ENCODE data around the gene SERTAD1.
A peak's percentile ranks its signal among the peaks of the same experiment; 100 is the strongest.
"Not testable (repeated sequence)": the region's sequence is repeated elsewhere in the genome, so short reads cannot be mapped to it uniquely, and the experiment has no call there.

The SERTAD1 gene

GRCh38 chr19:40421993-40422747 is 3.6 kb downstream of the SERTAD1 start:
- no peak for DNase-seq

GRCh38 chr19:40420766-40421765 is 4.7 kb downstream of the SERTAD1 start:
- peak; percentile 60 for DNase-seq

- no peak for DNase-seq
Measured at GRCh38 chr19:40420451-40420765, 5.4 kb downstream of the SERTAD1 start.

- no peak for DNase-seq
Measured at GRCh38 chr19:40419780-40420179, 6.0 kb downstream of the SERTAD1 start.

- DNase-seq = no peak
Measured at GRCh38 chr19:40419066-40419612, 6.7 kb downstream of the SERTAD1 start.

- DNase-seq = no peak
Measured at GRCh38 chr19:40418040-40418439, 7.8 kb downstream of the SERTAD1 start.

- DNase-seq = no peak
Measured at GRCh38 chr19:40417643-40417981, 8.2 kb downstream of the SERTAD1 start.

- DNase-seq = no peak
Measured at GRCh38 chr19:40416918-40417642, 8.7 kb downstream of the SERTAD1 start.

GRCh38 chr19:40415768-40416167 is 10.0 kb downstream of the SERTAD1 start:
- no peak for DNase-seq

GRCh38 chr19:40414542-40415535 is 11.0 kb downstream of the SERTAD1 start:
- DNase-seq = no peak

- no peak for DNase-seq
Measured at GRCh38 chr19:40413291-40413845, 12.4 kb downstream of the SERTAD1 start, which contains the start of gene PRX. Gene PRX, minus strand, starts transcription at chr19:40413378. Its CDS starts 5,446 bp downstream, at chr19:40407932.

GRCh38 chr19:40412866-40413265 is 12.9 kb downstream of the SERTAD1 start:
- no peak for DNase-seq

GRCh38 chr19:40411958-40412499 is 13.8 kb downstream of the SERTAD1 start:
- DNase-seq = no peak

- no peak for DNase-seq
Measured at GRCh38 chr19:40411125-40411842, 14.5 kb downstream of the SERTAD1 start.

- DNase-seq = no peak
Measured at GRCh38 chr19:40410030-40410389, 15.8 kb downstream of the SERTAD1 start.

GRCh38 chr19:40408598-40408925 is 17.2 kb downstream of the SERTAD1 start:
- not testable (repeated sequence) for DNase-seq

GRCh38 chr19:40407714-40408597 is 17.8 kb downstream of the SERTAD1 start:
- no peak for DNase-seq

GRCh38 chr19:40403262-40403984 is 22.4 kb downstream of the SERTAD1 start:
- peak; percentile 41 for DNase-seq

- no peak for DNase-seq
Measured at GRCh38 chr19:40400559-40400958, 25.2 kb downstream of the SERTAD1 start.
